ENCODE results near the gene SYT2. TPM values are rescaled to one million over a fixed set of nuclear protein-coding genes. Genes with fewer than 3 reads are reported as not detected.

SYT2 gene
- total RNA-seq, 1 experiment from 2014 or later: not detected

- in situ Hi-C loops (cut with HindIII; ENCODE audit: low sequenced_read_pairs): no loop called here
- DNase-seq (ENCODE audit: low spot score): no peak
Observed at GRCh38 chr1:202682477-202682876, 27.8 kb downstream of the SYT2 start.

GRCh38 chr1:202681736-202682420 lies 28.4 kb downstream of the SYT2 start:
- in situ Hi-C loops (cut with HindIII; ENCODE audit: low sequenced_read_pairs): no loop called here
- no peak for DNase-seq (ENCODE audit: low spot score)

- in situ Hi-C loops (cut with HindIII; ENCODE audit: low sequenced_read_pairs): no loop called here
- DNase-seq (ENCODE audit: low spot score): no peak
Observed at GRCh38 chr1:202680586-202681352, 29.5 kb downstream of the SYT2 start.

- DNase-seq (ENCODE audit: low spot score): no peak
- in situ Hi-C loops (cut with HindIII; ENCODE audit: low sequenced_read_pairs): no loop called here
Observed at GRCh38 chr1:202679406-202680177, 30.7 kb downstream of the SYT2 start.

GRCh38 chr1:202677433-202677832 lies 32.8 kb downstream of the SYT2 start:
- in situ Hi-C loops (cut with HindIII; ENCODE audit: low sequenced_read_pairs): no loop called here
- no peak for DNase-seq (ENCODE audit: low spot score)

GRCh38 chr1:202673531-202673930 lies 36.7 kb downstream of the SYT2 start:
- in situ Hi-C loops (cut with HindIII; ENCODE audit: low sequenced_read_pairs): no loop called here
- no peak for DNase-seq (ENCODE audit: low spot score)

- DNase-seq (ENCODE audit: low spot score): peak; percentile 45
- in situ Hi-C loops (cut with HindIII; ENCODE audit: low sequenced_read_pairs): no loop called here
Observed at GRCh38 chr1:202671399-202671798, 38.9 kb downstream of the SYT2 start.

GRCh38 chr1:202665417-202665816 lies 44.8 kb downstream of the SYT2 start:
- in situ Hi-C loops (cut with HindIII; ENCODE audit: low sequenced_read_pairs): no loop called here
- no peak for DNase-seq (ENCODE audit: low spot score)

GRCh38 chr1:202664083-202664482 lies 46.2 kb downstream of the SYT2 start:
- DNase-seq (ENCODE audit: low spot score): no peak
- in situ Hi-C loops (cut with HindIII; ENCODE audit: low sequenced_read_pairs): no loop called here

- in situ Hi-C loops (cut with HindIII; ENCODE audit: low sequenced_read_pairs): no loop called here
Observed at GRCh38 chr1:202663131-202663530, 47.1 kb downstream of the SYT2 start.

GRCh38 chr1:202662081-202662480 lies 48.2 kb downstream of the SYT2 start:
- DNase-seq (ENCODE audit: low spot score): peak; percentile 83
- in situ Hi-C loops (cut with HindIII; ENCODE audit: low sequenced_read_pairs): no loop called here

More at GRCh38 chr1:202663131-202663530, 47.1 kb downstream of the SYT2 start:
- peak; percentile 66 for DNase-seq (ENCODE audit: low spot score)

- peak; percentile 97 for DNase-seq (ENCODE audit: low spot score)
- in situ Hi-C loops (cut with HindIII; ENCODE audit: low sequenced_read_pairs): no loop called here
Observed at GRCh38 chr1:202661136-202661845, 49.0 kb downstream of the SYT2 start.

GRCh38 chr1:202659974-202660373 lies 50.3 kb downstream of the SYT2 start:
- in situ Hi-C loops (cut with HindIII; ENCODE audit: low sequenced_read_pairs): no loop called here

GRCh38 chr1:202659541-202659940 lies 50.7 kb downstream of the SYT2 start:
- peak; percentile 95 for DNase-seq (ENCODE audit: low spot score)
- in situ Hi-C loops (cut with HindIII; ENCODE audit: low sequenced_read_pairs): no loop called here

More at GRCh38 chr1:202659974-202660373, 50.3 kb downstream of the SYT2 start:
- DNase-seq (ENCODE audit: low spot score): no peak

GRCh38 chr1:202658769-202659168 lies 51.5 kb downstream of the SYT2 start:
- in situ Hi-C loops (cut with HindIII; ENCODE audit: low sequenced_read_pairs): no loop called here
- DNase-seq (ENCODE audit: low spot score): no peak

GRCh38 chr1:202658251-202658759 lies 51.9 kb downstream of the SYT2 start:
- in situ Hi-C loops (cut with HindIII; ENCODE audit: low sequenced_read_pairs): no loop called here
- peak; percentile 27 for DNase-seq (ENCODE audit: low spot score)

- peak; percentile 84 for DNase-seq (ENCODE audit: low spot score)
- in situ Hi-C loops (cut with HindIII; ENCODE audit: low sequenced_read_pairs): no loop called here
Observed at GRCh38 chr1:202656951-202657646, 53.2 kb downstream of the SYT2 start.

GRCh38 chr1:202656057-202656456 lies 54.2 kb downstream of the SYT2 start:
- DNase-seq (ENCODE audit: low spot score): peak; percentile 40

More at GRCh38 chr1:202656057-202656456, 54.2 kb downstream of the SYT2 start:
- in situ Hi-C loops (cut with HindIII; ENCODE audit: low sequenced_read_pairs): no loop called here

Data from G401 (cell line).